Epithelial cell of esophagus (primary cell): Measurements from ENCODE around the gene DPP6.

Source experiments
- DNase-seq: peaks from one replicate; pipeline ENCODE4 v3.0.0; 2010; ENCODE audit warnings: low read depth
- H3K4me3 ChIP-seq: 2 replicates; pipeline ENCODE4 v1.5.1; 2011; ENCODE audit warnings: mild to moderate bottlenecking, low read length, control low read depth
- TF ChIP-seq, protein P1 (sequence below): IDR thresholded peaks from 2 replicates; pipeline ENCODE4 v1.5.1; 2011; ENCODE audit warnings: low read depth, mild to moderate bottlenecking, low read length, control low read depth, inconsistent platforms; ENCODE audit not compliant: insufficient read depth; ENCODE audit errors: missing control alignments

Gene DPP6

DNA sequence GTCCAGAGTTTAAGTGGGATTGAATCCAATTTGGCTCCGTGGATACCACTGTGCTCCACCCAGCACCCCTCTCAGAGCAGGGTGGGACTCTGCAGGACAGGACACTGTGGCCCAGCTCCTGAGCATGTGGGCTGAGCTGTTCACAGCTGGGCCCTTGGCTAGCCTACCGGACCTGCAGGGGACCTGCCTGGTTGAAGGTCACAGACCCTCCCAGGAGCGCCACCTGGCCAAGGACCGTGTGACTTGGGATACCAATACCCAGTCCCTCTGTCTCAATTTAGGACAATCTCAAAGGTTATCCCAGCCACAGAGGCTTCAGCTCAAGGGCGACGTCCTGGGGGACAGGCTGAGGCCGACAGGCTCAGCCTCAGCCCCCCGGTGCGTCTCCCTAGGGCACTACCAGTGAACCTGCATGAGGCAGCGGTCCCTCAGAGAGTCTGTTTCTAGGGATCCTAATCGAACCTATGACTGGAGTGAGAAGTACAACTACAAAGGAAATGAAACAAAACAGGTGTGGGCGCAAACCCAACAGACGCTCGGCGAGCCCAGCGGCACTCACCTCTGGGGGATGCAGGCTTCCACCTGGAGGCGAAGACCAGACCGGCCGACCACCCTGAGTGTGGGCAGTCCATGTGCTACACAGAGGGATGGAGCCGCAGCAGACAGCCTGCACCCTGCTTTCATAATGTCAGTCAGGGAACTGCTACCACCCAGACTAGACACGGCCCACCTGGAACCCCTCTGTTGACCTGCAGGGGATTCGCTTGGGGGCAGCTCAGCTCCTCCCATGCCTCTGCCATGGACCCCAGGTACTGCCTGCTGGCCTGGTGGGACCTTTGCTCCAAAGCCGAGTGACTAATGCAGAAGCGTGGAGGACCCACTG, 847.0 kb downstream of the DPP6 start:
- no peak for DNase-seq
- no peak overlapping the region for H3K4me3 ChIP-seq
- TF ChIP-seq, protein P1, sequence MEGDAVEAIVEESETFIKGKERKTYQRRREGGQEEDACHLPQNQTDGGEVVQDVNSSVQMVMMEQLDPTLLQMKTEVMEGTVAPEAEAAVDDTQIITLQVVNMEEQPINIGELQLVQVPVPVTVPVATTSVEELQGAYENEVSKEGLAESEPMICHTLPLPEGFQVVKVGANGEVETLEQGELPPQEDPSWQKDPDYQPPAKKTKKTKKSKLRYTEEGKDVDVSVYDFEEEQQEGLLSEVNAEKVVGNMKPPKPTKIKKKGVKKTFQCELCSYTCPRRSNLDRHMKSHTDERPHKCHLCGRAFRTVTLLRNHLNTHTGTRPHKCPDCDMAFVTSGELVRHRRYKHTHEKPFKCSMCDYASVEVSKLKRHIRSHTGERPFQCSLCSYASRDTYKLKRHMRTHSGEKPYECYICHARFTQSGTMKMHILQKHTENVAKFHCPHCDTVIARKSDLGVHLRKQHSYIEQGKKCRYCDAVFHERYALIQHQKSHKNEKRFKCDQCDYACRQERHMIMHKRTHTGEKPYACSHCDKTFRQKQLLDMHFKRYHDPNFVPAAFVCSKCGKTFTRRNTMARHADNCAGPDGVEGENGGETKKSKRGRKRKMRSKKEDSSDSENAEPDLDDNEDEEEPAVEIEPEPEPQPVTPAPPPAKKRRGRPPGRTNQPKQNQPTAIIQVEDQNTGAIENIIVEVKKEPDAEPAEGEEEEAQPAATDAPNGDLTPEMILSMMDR = no peak

DNA sequence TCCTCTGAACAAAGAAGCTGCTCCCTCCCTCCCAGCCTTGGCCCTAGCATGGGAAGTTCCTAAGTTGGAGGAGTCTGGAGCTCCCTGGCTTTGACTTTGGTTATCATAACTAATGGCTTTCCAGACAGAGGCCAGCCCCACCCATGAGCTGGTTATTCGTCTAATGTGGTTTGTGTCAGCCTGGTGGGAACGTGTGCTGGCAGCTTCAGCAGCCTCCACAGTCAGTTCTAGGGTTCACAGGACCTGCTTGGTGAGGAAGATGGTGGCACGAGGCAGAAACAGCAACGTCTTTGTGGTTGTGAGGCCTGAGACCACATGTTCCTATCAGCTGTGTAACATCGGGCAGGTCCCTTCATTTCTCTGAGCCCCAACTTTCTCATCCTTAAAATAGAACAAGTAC, 847.7 kb downstream of the DPP6 start:
- TF ChIP-seq, protein P1 = no peak
- no peak for DNase-seq
- H3K4me3 ChIP-seq = no peak overlapping the region

DNA sequence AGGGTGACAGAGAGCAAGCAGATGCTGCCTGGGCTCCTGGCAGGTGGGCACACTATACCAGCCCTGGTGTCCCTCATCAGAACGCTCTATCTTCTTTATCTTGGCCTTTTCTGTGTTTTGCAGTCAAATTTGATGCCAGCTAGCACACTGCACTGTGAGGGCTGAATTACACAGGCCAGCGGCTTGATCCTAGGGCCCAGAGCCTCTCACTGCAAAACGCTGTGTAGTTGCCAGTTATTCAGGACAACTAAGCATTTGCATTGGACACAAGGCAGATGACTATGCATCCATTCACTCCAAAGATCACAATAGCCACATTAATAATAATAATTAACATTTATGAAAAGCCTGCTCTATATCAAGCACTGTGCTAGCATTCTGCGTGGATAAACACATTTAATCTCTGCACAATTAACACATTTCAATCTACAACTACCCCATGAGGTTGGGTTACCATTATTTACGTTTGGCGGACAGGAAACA, 850.4 kb downstream of the DPP6 start:
- TF ChIP-seq, protein P1 = no peak
- no peak overlapping the region for H3K4me3 ChIP-seq
- no peak for DNase-seq

DNA sequence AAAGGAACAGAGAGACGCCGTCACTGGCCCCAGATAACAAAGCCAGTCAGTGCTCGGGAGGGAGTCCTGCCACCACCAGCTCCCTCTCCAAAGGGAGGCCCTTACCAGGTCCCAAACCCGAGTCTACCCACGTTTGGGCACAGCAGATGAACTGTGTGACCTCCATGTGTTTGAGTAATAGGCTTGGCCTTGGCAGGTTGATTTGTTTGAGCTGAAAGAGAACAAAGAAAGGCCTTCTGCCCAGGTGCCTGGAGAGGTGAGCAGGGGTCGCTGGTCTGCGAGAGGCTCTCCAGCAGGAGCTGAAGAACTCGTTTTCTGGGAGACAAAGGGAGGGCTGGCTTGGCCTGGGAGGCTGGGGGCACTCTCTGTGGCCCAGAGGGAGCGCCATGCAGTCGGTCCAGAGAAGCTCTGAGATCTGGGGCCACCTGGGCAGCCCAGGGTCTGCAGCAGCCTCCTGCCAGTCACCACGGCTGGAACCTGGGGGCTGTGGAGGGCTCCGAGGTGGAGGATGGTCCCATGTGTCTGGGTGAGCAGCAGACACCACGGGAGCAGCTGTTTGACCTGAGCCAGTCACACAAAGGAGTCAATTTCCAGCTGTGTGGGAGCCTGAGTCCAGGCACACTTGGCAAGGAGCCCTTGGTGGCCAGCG, 851.0 kb downstream of the DPP6 start:
- TF ChIP-seq, protein P1 = no peak
- no peak for DNase-seq

DNA sequence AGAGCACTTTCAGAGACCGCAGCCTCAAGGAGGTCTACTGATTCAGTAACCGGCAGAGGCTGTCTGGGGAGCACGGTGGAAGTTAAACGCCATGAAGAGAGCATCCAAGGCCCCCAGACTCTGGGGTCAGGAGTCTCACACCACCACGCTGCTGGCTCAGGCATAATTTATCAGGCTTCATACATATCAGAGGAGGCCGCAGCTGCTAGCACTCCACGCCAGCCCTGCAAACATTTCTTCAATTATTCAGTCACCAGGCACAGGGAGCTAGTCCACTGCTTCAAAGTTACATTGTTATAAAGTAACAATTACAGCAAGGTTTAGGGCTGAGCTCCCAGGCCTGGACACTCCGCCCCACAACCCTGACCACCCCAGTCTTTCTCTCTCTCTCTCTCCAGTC, 852.9 kb downstream of the DPP6 start:
- DNase-seq = no peak
- TF ChIP-seq, protein P1 = no peak
- H3K4me3 ChIP-seq = no peak overlapping the region

More for the DNA sequence above, 851.0 kb downstream of the DPP6 start:
- H3K4me3 ChIP-seq = no peak overlapping the region

DNA sequence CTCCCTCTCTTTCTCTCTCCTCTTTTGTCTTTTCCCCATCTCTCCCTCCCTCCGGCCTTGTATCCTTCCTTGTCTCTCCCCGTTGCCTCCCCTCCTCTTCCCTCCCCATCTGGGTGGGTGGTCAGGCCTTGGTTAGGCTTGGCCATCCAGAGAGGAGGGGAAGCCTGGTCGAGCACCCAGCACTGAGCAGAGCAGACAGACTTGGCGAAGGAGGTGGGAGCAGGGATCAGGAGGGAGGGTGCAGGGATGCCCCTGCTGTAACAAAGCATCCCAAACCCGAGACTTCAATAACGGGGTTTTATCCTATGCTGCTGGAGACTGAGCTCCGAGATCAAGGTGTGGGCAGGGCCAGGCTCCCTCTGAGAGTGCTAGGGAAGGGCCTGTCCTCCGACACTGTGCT, 853.4 kb downstream of the DPP6 start:
- no peak overlapping the region for H3K4me3 ChIP-seq
- TF ChIP-seq, protein P1 = no peak
- no peak for DNase-seq
